Measurements from ENCODE around the gene BMS1. TPM values are rescaled to one million over a fixed set of nuclear protein-coding genes. Genes with fewer than 3 reads are reported as not detected.
"Not testable (repeated sequence)": the region's sequence is repeated elsewhere in the genome, so short reads cannot be mapped to it uniquely, and the experiment has no call there.

BMS1 gene
- total and polyA plus RNA-seq, 7 donors = 5.4 to 14.3 (median 12.2) TPM

DNA sequence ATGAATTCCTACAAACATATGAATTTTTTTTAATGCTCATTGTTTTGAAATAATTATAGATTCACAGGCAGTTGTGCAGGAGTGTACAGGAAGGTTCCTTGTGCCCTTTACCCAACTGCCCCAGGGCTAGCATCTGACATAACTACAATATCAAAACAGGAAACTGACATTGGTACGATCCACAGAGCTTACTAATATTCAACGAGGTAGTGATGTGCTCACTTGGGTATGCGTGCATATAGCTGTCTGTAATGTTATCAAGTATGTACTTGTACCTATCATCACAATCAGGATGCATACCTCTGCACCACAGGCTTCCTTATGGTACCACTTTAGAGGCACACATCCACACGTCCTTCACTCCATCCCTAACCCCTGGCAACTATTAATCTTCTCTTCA, 68.3 kb downstream of the BMS1 start:
- Histone ChIP-seq H3K9me3 (peaks cover 0 to 4% (median 0%) of the 10 kb centered on the region in 4 donors), H3K27me3 (peaks cover 0 to 2% (median 0%) of the 10 kb centered on the region in 3 donors), H3K27ac (no peak overlapping the region), H3K4me1 (no peaks in the 10 kb centered on the region), H3K4me3 (no peak overlapping the region), H3K36me3 (no peaks in the 10 kb centered on the region)
- TF ChIP-seq POLR2A (IDR thresholded peaks at IDR 0.05) (no peak), EP300 (IDR thresholded peaks at IDR 0.05) (no peak), POLR2AphosphoS5 (IDR thresholded peaks at IDR 0.05) (no peak)
- TF ChIP-seq, protein P1, sequence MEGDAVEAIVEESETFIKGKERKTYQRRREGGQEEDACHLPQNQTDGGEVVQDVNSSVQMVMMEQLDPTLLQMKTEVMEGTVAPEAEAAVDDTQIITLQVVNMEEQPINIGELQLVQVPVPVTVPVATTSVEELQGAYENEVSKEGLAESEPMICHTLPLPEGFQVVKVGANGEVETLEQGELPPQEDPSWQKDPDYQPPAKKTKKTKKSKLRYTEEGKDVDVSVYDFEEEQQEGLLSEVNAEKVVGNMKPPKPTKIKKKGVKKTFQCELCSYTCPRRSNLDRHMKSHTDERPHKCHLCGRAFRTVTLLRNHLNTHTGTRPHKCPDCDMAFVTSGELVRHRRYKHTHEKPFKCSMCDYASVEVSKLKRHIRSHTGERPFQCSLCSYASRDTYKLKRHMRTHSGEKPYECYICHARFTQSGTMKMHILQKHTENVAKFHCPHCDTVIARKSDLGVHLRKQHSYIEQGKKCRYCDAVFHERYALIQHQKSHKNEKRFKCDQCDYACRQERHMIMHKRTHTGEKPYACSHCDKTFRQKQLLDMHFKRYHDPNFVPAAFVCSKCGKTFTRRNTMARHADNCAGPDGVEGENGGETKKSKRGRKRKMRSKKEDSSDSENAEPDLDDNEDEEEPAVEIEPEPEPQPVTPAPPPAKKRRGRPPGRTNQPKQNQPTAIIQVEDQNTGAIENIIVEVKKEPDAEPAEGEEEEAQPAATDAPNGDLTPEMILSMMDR (IDR thresholded peaks at IDR 0.05) = no peak
- DNase-seq = no peak
- intact Hi-C loops (cut with DNase I) = no loop called here
- WGBS, 2 donors = 59 to 67% methylated on average over 4 of the region's 4 CpGs

DNA sequence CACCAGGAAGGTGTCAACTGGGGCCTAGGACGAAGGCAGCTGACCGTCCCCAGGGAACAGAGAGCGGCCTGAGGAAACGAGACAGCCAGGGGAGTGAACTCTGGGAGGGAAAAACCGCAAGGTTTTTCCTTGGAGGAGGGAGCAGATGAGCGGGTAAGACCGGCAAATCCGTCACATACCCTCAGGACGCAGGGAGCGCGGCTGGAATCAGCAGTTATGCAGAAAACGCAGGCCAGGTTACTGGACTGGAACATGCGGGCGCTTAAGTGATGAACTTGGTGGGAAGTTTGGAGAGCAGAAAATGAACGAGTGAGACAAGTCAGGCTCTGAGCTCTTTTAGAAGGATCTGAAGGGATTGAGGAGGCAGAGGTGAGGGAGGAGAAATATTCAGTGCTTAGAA, 76.7 kb downstream of the BMS1 start:
- intact Hi-C loops (cut with DNase I) = no loop called here
- H3K36me3 ChIP-seq = no peaks in the 10 kb centered on the region
- 67 to 73% methylated on average over 15 of the region's 15 CpGs for WGBS, 2 donors

DNA sequence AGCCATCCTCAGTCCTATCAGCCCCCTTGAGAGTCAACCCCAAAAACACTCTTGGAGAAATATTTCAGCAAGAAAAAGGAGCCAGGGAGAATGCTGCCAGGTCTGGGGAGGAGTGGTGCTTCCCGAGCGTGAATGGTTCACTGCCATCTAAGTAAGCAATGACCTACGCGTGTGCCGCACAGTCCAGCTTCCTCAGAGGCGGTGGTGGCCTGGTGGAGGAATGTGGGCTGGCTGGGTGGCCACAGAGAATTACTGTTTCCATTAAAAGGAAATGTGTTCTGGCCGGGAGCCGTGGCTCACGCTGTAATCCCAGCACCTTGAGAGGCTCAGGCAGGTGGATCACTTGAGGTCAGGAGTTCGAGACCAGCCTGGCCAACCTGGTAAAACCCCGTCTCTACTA, 77.4 kb downstream of the BMS1 start:
- DNase-seq; H3K9me3 ChIP-seq; H3K36me3 ChIP-seq; H3K4me3 ChIP-seq; H3K27ac ChIP-seq; H3K4me1 ChIP-seq; intact Hi-C loops (cut with DNase I): not testable (repeated sequence)
- H3K27me3 ChIP-seq = peaks cover 0 to 42% (median 14%) of the 10 kb centered on the region in 3 donors
- WGBS, 2 donors = 65 to 77% methylated on average over 11 of the region's 11 CpGs

More for the DNA sequence above, 76.7 kb downstream of the BMS1 start:
- TF ChIP-seq POLR2A (IDR thresholded peaks at IDR 0.05) = no peak
- no peak for TF ChIP-seq POLR2AphosphoS5 (IDR thresholded peaks at IDR 0.05)
- no peak for TF ChIP-seq EP300 (IDR thresholded peaks at IDR 0.05)
- TF ChIP-seq, protein P1 (IDR thresholded peaks at IDR 0.05) = no peak
- no peaks in the 10 kb centered on the region for H3K4me1 ChIP-seq
- peaks cover 0 to 34% (median 8%) of the 10 kb centered on the region in 3 donors for H3K27me3 ChIP-seq
- no peak overlapping the region for H3K4me3 ChIP-seq
- no peak overlapping the region for H3K27ac ChIP-seq
- no peaks in the 10 kb centered on the region for H3K9me3 ChIP-seq
- DNase-seq = no peak

DNA sequence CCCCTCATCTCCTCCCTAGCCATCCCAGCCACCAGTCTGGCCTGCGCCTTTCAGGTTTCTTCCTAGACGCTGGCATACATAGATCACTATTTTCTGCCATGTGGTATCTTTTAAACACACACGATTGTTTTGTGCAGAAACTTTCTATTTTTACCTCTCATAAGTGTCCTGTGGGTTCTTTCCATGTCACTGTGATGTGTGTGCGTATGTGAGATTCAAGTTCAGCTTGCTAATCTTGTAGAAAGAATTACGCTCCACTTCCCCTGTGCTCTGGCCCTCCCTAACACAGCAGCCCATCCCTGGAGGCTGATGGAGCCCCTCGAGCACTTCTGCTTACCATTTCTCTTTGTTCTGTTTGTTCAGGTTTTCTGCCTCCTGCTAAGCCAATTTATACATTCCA, 80.2 kb downstream of the BMS1 start:
- DNase-seq; H3K27ac ChIP-seq; H3K4me3 ChIP-seq; H3K36me3 ChIP-seq; intact Hi-C loops (cut with DNase I); H3K9me3 ChIP-seq: not testable (repeated sequence)
- Histone ChIP-seq H3K4me1 (peaks cover 0 to 13% (median 9%) of the 10 kb centered on the region in 4 donors), H3K27me3 (peaks cover 9 to 58% (median 26%) of the 10 kb centered on the region in 3 donors)
- WGBS, 2 donors = 49 to 75% methylated on average over 6 of the region's 6 CpGs

DNA sequence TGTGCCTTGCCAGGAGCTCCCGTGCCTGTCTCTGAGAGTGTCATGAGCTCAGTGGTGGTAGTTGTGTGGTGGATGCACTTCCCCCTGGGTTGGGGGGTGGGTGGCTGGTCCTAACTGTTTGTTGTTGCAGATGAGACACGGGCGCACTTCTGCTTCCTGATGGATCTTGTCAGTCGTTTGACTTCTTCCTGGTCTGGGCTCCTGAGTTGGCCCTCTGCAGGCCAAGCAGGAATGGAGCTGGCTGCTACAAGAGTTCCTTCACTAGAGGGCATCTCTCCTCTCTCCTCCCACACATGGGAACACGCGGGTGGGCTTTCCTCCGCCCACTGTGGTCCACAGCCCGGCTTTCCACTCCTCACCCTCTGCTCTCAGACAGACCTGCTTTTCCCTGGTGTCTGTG, 82.0 kb downstream of the BMS1 start:
- Histone ChIP-seq H3K4me3 (no peak overlapping the region), H3K27me3 (peaks cover 9 to 48% (median 26%) of the 10 kb centered on the region in 3 donors), H3K4me1 (peaks cover 0 to 13% (median 9%) of the 10 kb centered on the region in 4 donors), H3K27ac (no peak overlapping the region), H3K36me3 (no peaks in the 10 kb centered on the region), H3K9me3 (no peaks in the 10 kb centered on the region)
- TF ChIP-seq POLR2A (IDR thresholded peaks at IDR 0.05) (no peak), EP300 (IDR thresholded peaks at IDR 0.05) (no peak)
- DNase-seq = no peak
- intact Hi-C loops (cut with DNase I) = no loop called here
- WGBS, 2 donors = 7 to 22% methylated on average over 8 of the region's 8 CpGs

DNA sequence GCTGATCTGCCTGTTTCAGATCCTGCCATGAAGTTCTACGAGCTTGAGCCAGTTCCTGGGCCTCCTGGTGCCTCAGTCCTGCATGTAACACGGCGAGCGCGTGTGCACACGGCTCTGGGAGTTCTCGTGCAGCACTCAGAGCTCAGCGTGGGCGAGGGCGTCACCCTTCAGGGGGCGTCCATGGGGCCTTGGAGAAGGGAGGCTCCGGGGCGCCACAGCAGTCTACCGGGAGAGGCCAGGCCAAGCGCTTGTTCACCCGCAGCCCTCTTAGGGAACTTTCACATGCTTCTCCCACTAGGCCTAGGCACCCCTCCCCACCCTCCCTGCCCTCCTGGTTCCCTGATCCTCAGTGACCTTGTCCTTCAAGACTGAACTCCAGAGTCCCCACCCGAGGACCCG, 83.1 kb downstream of the BMS1 start:
- WGBS, 2 donors = 53 to 56% methylated on average over 18 of the region's 18 CpGs
- TF ChIP-seq POLR2A (IDR thresholded peaks at IDR 0.05) (no peak), EP300 (IDR thresholded peaks at IDR 0.05) (no peak), POLR2AphosphoS5 (IDR thresholded peaks at IDR 0.05) (no peak)
- TF ChIP-seq, protein P1 (IDR thresholded peaks at IDR 0.05) = no peak
- H3K36me3 ChIP-seq = no peaks in the 10 kb centered on the region
- peaks cover 0 to 13% (median 9%) of the 10 kb centered on the region in 4 donors for H3K4me1 ChIP-seq
- no peak overlapping the region for H3K4me3 ChIP-seq
- intact Hi-C loops (cut with DNase I) = loop anchor here (1.0 kb wide), 1 partner anchor 240 kb away; no protein-coding TSS in a partner anchor
- no peak overlapping the region for H3K27ac ChIP-seq
- peaks cover 9 to 44% (median 26%) of the 10 kb centered on the region in 3 donors for H3K27me3 ChIP-seq
- H3K9me3 ChIP-seq = no peaks in the 10 kb centered on the region
- DNase-seq = no peak

All from sigmoid colon (tissue), 7 donors.